HG03521 (cell line): ENCODE results near the gene CCDC187.

ENCODE experiments used
- ATAC-seq: cut with Tn5 transposase; IDR thresholded peaks from one replicate; pipeline ENCODE4 v1.9.1; 2021; ENCODE audit warnings: mild to moderate bottlenecking, moderate library complexity; ENCODE audit not compliant: unreplicated experiment

Gene CCDC187

DNA sequence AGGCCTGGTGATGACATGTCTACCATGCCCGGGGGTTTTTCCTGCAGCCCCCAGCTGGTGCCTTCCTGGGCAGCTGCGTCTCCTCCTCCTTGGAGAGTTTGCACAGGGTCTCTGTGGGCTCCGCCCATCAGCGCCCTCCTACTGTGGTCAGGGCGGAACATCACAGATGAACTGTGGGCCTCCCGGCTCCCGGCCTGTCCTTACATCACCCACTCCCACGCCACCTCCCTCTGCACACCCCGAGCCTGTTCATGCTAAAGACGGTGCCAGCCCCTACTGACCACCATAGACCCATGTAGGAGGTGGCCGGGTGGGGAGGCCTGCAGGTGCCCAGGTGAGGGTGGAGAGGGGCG is 36.0 kb upstream of the CCDC187 start:
- no peak for ATAC-seq

DNA sequence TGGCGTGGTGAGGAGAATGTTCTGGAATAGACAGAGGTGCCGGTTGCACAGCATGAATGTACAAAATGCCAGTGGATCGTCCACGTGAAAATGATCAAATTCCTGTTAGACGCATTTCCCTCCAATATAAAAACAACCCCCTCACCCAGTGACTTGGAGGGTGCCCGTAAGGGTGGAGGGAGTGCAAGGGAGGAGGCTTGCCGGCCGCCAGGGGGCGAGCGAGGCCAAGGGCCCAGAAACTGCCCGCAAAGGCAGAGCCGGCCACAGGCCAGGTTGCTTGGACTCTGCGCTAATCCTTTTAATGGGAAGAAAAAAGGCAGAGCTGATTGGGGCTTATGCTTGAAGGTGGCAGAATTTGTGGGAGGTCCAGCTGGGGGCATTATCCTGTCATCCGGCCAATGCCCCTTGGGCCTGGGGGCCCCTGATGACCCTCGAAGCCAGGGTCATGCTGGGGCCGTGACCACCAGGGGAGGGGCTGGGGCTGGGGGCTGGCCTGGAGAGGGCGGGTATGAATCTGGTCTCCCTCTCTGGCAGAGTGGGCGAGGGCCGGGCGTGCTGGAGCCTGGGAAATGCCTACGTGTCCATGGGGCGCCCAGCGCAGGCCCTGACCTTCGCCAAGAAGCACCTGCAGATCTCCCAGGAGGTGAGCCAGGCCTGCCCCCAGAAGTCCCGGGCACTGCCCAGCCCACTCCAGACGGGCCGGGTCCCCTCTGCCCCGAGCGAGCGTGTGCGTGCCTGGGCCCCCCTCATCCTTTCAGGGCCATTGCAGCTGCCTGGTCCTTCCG is 35.5 kb upstream of the CCDC187 start:
- ATAC-seq = no peak

DNA sequence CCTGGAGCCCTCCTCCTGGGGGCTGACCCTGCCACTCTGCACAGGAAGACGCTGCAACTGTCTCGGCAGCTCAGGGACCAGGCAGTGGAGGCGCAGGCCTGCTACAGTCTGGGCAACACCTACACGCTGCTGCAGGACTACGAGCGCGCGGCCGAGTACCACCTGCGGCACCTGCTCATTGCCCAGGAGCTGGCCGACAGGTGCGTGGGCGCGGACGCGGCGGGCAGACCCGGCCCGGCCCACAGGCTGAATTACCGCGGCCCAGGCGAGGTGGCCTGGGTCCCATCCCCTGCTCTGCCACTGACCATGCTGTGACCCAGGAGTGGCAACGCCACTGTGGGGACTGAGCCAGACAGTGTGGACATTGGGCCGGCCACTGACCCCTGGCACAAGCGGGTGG is 34.6 kb upstream of the CCDC187 start:
- ATAC-seq = no peak

DNA sequence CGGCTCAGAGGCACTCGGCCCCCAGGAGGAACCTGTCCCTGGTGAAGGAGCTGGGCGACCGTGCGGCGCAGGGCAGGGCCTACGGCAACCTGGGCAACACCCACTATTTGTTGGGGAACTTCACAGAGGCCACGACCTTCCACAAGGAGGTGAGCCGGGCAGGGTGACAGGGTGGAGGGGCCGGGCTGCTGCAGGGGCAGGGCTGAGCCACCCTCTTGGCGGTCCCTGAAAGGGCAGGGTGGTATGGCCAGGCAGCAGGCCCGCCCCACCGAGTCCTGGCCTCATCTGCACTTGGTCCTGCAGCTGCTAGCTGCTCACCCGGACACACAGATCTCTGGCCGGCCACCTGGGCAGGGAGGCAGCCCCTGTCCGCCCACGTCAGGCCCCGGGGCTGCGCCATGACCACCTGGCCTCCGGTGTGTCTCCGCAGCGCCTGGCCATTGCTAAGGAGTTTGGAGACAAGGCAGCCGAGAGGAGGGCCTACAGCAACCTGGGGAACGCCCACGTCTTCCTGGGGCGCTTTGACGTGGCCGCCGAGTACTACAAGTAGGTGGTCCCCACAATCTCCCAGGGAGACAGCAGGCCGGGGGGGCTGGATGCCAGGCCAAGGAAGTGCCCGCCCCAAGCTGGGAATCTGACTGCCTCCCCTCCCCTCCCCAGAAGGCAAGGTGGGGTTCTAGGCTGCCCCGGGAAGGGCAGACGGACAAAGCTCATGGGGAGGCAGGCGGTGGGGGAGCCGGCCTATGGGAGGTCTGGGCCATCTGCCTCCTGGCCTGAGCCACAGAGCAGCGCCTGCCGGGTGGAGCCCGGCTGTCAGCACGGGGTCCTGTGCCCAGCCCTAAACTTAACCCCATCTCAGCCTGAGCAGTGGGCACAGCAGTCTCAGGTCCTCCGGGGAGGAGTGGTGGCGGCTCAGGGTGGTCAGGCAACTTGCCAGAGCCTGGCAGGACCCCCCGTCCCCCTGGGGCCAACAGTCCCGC is 33.8 kb upstream of the CCDC187 start:
- no peak for ATAC-seq

DNA sequence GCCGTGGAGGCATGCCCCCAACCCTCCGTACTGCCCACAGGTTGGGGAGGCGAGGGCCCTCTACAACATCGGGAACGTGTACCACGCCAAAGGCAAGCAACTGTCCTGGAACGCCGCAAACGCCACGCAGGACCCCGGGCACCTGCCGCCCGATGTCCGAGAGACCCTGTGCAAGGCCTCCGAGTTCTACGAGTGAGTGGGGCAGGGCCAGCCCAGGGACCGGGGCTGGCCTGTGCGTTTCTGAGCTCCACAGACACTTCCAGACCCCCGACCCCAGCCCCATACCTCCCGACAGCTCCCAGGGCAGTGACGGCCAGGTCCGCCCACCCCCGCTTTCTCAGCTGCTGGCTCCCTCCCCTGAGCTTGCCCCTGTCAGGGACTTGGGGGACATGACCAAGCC is 33.0 kb upstream of the CCDC187 start:
- ATAC-seq = no peak

DNA sequence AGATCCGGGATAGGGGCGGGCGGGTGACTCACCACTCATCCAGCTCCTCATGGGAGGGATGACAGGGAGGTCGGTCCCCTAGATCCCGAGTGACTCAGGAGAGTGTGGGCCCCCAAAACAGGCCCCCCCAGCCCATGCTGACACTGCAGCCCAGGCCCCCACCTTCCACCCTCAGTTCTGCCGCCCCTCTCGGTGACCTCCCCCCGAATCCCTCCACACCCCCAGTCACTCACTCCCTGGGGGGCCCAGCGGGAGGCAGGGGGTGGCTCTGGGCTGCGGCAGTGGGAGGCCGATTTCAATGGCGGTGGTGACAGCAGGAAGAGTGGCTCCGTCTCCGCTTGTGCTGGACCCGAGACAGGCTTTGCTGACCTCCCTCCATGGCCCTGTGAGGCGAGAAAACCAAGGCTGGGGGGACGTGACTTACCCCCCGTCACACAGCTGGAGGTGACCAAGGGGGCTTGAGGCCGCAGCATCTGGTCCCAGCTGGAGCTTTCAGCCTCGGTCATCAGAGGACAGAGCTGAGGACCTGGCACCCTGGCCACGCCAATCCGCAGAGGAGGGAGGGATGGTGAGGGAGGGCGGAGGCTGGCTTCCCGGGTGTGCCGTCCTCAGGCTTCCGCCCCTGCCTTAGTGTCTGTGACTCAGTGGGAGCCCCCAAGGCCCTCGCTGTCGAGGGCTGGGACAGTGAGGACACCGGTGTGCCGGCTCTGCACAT is 32.4 kb upstream of the CCDC187 start:
- no peak for ATAC-seq

DNA sequence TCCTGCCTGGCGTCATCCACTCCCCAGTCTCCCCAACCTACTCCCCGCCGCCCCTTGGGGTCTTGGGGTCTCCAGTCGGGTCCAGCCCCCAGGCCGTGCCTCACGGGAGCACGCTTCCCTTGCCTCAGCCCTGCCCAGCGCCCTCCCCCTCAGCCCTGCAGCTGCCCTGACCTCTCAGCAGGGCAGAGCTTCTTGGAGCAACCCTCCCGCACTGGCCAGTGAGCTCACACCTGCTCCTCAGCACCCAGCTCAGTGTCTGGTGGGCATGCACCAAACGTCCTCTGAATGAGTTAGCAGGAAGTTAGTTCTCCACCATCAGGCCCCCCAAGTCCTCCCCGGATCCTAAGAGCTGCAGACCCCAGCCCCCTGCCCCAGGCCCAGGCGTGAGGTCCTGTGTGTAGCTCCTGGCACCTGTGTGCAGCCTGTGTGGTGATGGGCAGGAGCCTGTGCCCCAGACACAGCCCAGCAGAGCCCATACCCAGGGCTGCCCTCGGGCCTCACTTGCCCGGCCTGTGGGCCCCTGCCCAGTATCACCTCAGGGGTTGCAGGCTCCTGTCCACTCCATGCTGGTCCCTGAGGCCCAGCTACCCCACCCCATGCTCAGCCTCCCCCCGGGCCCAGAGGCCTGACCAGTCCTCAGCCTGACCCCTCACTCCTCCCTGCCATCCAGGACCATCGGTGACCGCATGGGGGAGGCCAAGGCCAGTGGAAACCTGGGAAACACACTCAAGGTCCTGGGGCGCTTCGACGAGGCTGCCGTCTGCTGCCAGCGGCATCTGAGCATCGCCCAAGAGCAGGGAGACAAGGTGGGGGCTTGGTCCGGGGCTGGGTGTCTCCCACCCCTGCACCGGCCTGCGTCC is 31.6 kb upstream of the CCDC187 start:
- ATAC-seq = no peak

DNA sequence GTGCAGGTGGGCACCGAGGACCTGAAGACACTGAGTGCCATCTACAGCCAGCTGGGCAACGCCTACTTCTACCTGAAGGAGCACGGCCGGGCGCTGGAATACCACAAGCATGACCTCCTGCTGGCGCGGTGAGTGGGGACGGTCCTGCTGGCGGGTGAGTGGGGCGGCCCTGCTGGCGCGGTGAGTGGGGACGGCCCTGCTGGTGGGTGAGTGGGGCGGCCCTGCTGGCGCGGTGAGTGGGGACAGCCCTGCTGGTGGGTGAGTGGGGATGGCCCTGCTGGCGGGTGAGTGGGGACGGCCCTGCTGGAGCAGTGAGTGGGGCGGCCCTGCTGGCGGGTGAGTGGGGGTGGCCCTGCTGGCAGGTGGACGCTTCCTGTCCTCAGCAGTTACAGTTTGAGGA is 30.6 kb upstream of the CCDC187 start:
- no peak for ATAC-seq

DNA sequence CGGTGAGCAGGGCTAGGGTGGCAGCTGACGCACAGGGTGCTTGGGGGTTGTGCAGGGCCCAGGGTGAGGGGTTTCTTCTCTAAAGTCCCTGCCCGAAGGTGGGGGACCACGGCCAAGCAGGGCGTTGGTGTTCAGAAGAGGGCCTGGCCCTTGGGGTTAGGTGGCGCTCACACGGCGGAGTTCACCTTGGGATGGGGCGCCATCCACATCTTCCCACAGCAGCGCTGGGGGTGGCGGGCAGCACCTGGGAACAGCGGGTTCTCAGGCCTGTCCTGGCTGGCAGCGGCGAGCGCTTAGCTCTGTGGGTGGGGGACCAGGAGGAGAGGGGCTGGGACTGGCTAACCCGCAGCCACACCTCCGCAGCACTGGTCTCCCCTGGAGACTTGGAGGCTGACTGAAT is 29.6 kb upstream of the CCDC187 start:
- ATAC-seq = no peak

DNA sequence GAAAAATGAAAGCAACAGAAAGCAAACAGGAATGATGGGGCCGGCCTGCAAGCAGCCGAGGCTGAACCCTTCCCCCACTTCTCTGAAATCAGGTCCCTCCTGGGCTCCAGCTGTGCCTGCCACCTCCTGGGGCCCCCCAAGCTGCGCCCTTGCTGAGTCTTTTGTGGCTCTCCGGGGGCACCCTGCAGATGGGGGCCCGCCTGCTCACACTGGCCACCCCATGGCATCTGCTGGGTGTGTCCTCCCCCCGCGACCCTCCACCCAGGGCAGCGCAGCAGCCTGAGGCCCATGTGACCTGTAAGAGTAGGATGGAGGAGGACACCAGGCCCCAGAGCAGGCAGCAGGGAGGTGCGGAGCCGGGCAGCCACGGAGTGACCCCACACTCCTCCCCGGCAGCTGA is 29.2 kb upstream of the CCDC187 start:
- ATAC-seq = no peak

DNA sequence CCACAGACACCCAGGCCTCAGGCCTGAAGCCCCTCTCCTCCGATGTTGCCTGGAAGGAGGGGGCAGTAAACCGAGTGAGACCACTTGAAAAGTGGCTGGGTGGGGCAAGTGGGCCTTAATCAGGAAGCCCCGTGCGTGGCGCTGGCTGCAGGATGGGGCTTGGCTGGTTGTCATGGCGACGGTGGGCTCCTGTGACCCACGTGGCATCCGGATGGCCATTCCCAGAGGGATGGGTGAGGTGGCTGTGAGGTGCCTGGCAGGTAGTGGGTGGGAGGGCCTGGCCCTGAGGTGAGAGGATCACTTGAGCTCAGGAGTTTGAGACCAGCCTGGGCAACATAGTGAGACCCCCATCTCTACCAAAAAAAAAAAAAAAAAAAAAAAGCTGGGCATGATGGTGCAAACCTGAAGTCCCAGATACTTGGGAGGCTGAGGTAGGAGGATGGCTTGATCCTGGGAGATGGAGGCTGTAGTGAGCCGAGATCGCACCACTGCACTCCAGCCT is 28.6 kb upstream of the CCDC187 start:
- no peak for ATAC-seq

DNA sequence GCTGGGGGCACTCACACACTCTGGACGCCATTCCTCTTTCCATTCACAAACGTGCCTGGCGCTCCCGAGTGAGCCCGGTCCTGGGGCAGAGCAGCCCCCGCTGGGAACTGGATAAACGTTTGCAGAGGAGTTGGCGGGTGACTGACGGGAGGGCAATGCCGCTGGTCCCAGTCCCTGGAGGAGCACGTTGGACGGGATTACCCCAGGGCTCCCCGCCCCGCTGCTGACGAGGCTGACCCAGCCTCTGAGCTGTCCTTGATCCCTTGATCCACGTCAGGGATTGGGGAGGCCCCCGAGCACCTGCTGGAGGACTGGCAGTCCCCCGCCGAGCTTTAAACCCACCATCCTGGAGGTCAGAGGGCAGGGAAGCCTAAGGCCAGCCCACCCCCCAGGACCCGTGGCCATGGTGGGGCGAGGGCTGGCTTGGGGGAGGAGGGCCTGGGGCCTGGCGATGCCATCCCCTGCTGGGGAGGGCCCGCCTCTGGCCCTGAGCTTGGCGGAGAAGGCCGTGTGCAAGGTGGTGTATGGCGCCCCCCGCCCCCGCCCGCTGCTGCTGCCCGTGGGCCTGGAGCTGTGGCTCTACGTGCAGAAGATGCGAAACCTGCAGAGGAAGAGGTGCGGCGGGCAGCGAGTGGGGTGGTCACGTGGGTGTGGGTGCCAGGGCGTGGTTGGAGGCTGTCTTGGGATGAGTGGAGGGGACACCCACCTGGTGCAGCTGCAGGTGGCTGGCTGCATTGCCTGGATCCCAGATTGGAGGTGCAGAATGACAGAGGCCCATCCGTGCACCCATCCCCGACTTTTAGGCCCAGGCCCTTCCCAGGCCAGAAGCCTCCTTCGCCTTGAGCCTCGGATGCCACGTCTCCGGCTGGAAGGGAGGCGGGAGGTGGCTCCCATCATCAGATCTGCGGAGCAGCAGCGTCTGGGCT is 27.9 kb upstream of the CCDC187 start:
- no peak for ATAC-seq

DNA sequence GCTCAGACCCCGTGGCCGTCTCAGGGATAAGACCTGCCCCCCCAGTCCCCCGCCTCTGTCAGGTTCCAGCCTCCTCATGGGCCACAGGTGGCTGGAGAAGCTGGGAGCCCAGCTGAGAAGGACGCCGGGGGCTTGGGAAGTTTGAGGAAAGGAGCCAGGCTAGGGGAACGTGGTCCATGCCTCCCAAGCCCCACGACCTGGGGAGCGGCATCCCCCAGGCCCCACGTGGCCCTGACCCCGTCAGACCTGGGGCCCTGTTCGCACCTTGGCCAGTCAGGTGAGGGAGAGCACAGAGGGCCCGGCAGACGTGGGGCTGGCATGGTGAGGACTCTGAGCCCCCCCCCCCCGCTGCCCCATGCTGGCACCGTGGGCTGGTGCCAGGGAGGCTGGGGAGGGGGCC is 27.1 kb upstream of the CCDC187 start:
- ATAC-seq = no peak

DNA sequence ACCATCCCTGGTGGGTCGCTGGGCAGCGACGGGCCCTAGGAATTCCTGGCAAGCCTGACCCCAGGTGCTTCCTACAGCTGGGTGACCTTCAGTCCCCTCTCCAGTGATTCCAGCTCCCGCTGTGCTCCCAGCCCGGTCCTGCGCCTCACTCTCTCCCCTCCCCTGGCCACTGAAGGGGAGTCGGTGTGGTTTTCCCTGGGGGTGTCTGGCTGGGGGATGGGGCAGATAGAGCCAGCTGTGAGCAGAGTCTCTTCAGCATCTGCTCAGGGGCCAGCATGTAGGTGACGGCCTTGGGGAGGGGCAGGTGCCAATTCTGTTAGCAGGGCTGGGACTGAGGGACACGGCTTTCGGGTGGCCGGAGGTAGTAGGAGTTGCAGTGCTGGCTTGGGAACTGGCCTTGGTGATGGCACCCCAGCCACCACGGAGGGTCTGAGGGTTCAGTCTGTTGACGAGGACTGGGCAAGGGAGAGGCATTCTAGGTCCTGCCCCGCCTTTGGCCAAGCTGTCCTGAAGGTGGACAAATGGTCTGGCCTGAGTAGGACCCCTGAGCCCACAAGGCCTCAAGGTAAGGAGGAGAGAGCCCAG is 26.6 kb upstream of the CCDC187 start:
- ATAC-seq = no peak

DNA sequence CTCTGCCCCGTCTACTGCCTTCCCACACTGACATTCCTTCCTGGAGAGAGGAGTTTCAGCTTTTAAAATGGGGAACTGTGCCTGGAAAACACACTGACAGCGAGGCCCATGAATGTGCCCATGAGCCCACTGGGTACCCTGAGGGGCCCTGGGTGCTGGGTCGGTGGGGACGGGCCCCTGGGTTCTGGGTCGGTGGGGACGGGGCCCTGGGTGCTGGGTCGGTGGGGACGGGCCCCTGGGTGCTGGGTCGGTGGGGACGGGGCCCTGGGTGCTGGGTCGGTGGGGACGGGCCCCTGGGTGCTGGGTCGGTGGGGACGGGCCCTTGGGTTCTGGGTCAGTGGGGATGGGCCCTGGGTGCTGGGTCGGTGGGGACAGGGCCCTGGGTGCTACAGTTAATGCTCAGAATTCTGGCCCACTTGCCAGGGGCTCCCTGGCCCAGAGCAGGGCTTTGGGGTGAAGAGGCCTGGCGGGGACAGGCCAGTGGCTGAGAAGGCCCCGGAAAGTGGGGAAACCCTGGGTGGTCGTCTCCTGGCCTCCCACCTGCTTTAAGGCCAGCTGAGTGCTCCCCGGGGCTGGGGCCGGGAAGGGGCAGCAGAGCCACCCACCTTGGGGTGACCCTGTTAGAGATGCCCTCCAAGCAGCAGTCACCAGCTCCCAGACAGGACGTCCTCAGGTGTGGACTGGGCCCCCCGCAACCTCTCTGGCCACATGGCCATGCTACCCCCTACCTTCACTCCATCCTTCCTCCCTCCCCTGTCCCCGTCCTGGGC is 25.9 kb upstream of the CCDC187 start:
- no peak for ATAC-seq

DNA sequence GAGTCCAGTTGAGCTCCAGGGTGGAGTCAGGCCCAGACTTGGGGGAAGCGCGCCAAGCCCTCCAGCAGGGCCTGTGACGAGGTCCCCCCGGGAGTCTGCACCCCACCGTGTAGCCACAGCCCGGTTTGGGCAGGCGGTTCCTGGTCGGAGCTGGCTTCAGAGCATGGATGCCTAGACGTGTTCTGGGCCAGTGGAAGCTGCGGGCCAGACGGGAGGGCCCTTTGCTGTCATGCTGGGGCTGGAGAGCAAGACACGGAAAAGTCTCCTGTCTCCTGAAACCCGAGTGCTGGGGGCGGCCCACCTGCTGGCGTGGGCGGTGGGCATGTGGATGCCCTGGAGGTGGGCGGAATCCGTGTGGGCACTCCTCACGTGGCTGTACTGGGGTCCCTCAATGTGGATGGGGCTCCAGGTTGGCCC is 25.3 kb upstream of the CCDC187 start:
- no peak for ATAC-seq

DNA sequence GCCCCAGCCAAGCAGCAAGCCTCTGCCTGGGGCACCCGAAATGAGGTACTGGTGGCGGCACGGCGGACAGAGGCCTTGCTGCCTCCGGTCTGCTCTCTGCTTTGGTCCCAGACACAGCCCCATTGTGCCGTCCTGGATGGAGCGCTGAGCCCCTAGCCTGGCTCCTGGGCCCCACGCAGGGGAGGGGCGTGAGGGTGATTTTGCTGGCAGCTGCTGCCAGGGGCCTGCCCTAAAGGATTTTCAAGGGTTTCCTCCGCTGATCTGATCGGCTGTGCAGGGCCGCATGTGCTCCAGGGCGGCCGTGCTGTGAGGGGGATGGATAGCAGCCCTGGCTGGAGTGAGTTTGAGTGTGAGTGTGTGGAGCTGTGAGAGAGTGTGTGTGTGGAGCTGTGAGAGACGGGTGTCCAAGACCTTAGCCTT is 24.7 kb upstream of the CCDC187 start:
- ATAC-seq = no peak

DNA sequence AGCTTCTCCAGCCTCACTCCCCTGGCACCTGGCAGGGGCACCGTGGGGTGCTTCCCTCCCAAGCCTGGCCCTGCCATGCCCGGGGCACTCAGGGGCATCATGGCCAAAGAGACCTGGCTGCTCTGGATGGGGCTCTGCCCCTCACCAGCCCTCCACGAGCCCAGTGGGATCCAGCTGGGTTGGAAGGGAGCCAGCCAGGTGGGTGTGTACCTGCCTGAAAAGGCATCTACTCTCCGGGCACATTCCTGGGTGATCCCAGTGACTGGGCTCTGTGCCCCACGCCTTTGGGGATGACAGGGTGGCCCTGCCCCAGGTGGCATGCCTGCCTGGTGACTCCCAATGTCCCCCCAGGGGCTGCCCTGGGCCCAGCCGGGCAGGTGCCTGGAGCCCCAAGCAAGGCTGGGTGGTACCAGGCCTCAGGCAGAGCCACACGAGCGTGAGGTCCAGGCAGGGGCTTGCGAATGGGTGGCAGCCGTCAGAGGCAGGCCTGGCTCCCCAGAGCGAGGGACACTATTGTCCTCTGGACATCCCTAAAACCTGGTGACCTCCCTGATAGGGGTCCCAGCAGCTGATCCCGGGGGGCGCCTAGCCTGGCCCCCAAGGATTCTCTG is 24.2 kb upstream of the CCDC187 start:
- no peak for ATAC-seq
